GM11168 (cell line): ENCODE measurements around the gene LRRC15.

Source experiments
- in situ Hi-C: fragments of 300-500 bp; cut with MboI; formaldehyde crosslinking; loops from one replicate; pipeline ENCODE4 v1.12.0; 2022; ENCODE audit warnings: low sequenced_read_pairs; ENCODE audit not compliant: unreplicated experiment

LRRC15 gene

DNA sequence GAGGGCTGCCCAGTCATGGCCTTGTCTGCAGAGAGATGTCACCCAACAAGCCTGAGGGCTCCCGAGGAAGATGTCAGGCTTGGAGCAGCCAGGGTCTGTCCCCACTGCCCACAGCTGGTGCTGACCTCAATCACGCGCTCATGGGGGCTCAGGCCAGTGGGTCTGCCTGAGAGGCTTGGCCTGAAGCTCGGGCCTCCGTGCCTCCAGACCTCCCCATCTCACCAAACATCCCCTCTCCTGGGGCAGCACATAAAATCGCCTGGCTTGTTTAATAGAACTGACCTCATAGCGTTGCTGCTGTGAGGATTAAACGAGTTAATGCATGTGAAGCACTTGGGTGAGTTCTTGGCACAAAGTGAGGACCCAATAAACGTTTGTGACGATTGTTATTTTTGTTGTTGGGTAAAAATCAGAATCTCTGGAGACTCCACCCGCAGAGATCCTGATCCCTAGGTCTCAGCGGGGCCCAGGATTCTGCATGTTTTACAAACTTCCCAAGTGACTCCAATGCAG is 3.5 kb downstream of the LRRC15 start:
- in situ Hi-C loops, result no loop called here

DNA sequence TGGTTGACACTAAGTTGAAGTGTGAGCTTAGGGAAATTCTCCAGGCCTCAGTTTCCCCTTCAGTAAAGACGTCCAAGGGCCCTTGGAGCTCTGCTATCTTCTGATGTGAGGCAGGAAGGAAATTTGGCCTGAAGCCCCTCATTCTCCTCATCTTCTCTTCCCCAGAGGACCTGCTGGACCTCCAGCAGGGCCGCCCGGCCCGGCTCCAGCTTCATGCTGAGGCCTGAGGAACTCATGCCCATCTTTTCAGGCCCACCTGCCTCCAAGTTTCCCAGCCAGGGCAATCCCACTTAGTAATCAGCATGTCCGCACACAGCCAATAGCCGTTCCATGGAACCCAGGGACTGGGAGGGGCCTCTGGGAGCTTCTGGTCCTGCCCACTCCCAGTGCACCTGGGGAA is 4.0 kb downstream of the LRRC15 start:
- in situ Hi-C loops, result no loop called here

DNA sequence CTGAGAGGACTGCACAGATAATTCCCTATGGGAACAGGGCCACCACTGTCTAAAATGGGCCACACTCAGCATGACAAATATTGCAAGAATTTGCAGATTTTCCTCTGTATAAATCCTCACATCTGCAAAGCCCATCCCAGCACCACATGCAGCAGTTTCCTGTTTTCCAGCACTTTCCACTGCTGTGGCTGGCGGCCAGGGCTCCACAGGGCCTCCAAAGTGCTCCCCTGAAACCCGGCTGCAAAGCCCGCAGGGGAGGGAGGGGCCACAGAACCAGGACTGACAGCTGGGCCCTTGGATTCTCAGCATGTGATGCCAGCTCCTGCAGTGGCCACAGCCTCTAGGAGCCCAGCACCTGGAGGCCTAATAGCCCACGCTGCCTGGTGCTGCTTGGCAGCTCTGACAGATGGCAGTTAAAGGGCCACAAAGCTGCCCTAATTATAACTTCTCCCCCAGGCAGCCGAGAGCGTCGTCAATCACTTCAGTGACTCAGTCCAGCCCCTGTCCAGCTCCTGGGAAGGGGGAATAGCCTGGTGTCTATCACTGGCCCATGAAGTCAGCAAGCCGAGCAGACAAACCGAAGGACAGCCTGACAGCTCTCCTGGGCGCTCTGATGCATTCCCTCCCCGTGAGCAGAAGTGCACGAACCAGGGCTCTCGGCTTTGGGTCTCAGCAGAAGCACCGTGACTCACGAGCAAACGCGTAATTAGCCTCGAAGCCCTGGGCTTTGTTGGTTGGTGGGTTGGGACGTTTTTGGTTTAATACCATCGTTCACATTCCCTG is 4.7 kb downstream of the LRRC15 start:
- in situ Hi-C loops, result no loop called here

DNA sequence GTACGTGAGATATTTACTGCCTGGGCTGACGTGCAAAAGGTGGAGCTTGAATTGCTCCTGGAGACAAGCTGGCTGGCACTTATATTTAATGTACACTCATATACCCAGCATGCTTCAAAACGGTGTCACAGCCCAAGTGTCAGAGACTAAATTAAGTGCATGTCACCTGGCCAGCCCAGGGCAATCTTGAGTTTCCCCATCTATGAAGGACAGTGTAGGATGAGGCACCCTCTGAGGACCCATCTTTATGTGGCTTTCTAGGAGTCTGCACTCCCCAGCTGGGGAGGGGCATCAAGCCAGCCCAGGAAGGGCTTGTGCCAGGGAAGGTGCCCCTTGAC is 5.3 kb downstream of the LRRC15 start:
- in situ Hi-C loops, result no loop called here

DNA sequence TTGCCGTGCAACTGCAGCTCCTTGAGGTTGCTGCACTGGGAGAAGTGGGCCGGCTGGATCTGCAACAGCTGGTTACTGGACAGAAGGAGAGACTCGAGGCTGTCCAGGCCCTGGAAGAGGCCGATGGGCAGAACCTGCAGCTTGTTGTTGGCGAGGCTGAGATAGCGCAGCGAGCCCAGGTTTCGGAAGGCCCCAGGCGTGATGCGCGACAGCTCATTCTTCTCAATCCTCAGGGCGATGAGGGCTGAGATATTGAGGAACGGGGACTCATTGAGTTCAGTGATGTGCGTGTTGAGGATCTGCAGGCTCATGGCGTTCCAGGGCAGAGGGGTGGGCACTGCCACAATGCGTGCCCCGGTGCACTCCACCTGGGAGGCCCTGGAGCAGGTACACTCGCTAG is 9.0 kb downstream of the LRRC15 start:
- in situ Hi-C loops, result no loop called here

DNA sequence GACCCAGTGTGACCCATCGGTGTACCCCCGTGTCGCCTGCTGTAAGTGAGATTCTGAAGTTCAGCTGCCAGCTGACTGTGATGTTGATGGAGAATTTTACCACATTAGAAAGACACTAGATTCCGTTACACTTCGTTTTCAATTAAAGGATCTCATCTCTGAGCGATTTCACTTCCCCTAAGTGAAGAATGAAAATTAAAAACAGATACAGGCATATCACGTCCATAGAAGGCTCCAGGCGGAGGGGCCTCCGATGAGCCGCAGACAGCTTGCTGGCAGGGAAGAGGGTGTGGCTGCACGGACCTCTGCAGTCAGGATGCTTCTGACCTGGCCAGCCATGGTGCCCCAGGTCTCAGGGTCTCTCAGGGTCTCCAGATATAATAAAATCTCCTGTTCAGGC is 11.9 kb downstream of the LRRC15 start:
- in situ Hi-C loops, result no loop called here

DNA sequence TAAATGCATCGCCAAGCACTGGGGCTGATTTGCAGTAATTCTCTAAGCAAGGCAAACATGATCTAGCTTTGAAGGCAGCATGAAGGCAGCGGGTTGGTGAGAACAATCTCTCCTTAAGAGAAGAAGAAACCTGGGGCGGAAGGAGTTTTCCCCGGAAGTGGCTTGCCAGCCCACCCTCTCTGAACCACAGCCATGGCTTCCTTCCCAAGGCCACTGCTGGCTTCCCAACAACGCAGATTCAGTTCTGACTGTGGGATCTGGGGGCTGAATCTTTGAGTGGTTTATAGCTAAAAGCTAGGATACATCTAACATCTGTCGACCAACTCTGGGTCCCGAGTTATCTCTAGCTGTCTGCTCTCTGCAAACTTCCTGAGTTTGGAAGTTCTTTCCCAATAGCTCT is 14.2 kb downstream of the LRRC15 start:
- in situ Hi-C loops, result no loop called here

DNA sequence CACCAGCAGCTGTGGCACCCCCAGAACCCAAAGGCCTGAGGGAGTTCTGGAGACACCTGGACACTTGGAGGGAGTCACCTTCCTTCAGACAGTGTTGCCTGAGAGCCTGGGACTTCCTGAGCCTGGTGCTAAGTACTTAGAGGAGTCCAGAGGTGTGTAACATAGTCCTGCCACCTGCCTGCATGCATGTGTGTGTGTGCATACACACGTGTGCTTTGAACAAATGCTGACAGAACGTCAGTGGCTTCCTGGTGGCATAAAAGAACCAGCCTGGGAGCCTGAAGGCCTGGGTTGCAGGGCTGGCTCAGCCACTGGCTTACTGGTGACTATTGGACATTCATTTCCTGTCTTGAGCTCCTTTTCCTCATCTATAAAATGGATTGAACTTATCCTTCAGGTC is 15.2 kb downstream of the LRRC15 start:
- in situ Hi-C loops, result no loop called here

DNA sequence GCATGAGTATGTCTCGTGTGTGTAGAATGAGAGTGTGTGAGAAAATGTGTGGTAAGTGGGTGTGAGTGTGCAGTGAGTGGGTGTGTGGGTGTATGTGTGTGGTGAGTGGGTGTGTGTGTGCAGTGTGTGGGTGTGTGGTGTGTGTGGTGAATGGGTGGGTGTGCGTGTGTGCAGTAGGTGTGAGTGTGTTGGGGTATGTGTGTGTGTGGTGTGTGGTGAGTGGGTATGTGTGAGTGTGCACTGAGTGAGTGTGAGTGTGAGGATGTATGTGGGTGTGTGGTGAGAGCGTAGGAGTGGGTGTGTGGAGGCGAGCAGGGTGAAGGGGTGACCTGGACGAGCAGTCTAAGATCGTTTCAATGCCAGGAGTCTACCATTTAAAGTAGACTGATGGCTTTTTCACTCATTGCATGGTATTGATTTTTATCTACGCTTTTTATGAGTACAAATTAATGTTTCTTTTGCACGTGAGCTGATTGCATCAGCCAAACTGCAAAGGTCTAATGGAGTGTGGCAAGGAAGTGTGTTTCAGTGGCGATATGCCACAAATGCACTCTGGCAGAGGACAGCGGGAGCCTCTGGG is 16.8 kb downstream of the LRRC15 start:
- in situ Hi-C loops, result no loop called here

DNA sequence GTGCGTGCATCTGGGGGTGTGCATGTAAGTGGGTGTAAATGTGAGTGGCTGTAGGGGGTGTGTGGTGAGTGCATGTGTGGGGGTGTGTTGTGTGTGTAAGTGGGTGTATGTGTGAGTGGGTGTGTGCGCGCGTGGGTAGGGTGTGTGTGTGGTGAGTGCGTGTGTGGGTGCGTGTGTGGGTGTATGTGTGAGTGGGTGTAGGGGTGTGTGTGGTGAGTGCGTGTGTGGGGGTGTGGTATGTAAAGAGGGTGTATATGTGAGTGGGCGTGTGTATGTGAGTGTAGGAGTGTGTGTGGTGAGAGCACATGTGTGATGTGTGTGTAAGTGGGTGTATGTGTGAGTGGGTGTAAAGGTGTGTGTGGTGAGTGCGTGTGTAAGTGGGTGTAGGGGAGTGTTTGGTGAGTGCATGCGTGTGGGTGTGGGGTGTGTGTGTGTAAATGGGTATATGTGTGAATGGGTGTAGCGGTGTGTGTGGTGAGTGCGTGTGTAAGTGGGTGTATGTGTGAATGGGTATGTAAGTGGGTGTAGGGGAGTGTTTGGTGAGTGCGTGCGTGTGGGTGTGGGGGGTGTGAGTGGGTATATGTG is 17.5 kb downstream of the LRRC15 start:
- in situ Hi-C loops, result no loop called here

DNA sequence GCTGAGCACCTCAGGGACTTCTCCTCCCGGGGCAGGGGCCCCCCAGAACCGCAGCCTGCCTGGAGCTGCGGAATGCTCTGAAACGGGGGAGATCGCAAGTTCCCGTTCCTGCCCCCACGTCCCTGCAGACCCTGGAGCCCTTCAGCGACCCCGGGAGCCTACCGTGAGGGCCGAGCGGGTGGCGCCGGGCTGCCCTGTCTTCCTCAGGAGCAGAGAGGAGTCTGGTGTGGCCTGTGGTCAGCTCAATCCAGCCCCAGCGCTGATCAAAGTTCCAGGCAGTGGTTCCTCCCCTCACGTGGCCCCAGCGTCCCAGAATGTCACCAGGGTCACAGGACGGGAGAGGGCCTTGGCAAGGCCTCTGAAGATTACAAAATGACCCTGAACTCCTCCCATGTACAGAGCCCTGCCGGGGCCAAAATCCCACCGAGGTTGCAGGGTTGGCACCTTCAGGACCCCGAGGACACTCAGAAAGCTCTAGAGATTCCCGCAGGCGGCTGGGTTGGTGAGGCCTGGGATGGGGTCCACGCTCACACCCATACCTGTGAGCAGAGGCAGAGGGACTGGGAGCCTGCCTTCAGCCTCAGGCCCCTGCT is 18.4 kb downstream of the LRRC15 start, which contains the start of gene CPN2:
TSS of gene CPN2 (minus strand) at position 249 of the 593 bp plus-strand sequence. CDS start 8,626 bp downstream, outside the sequence.
- in situ Hi-C loops, result no loop called here

DNA sequence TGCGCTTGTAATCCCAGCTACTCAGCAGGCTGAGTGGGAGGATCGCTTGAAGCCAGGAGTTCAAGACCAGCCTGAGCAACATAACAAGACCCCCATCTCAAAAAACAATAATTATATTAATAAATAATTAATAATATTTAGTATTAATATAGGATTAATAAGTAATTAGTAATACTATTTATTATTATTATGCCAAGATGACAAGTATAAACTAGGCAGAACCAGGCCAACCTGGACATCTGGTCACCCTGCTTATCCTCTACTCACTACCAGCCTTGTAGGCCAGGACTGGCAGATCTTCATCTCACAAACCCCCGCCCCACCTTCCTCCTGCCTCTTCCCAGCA is 18.8 kb downstream of the LRRC15 start:
- in situ Hi-C loops, result no loop called here

DNA sequence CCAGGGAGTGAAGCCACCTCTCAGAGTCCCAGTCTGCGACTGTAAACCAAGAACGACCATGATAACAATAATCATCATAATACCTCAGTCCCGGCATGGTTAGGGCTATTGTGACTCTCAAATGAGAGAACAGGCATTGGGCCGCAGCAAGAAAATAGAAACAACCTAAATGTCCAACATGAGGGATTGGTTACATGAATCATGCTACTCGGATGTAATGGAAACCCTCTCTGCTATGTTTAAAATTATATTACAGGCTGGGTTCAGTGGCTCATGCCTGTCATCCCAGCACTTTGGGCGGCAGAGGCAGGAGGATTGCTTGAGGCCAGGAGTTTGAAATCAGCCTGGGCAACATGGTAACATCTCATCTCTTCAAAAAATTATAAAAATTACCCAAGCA is 21.2 kb downstream of the LRRC15 start:
- in situ Hi-C loops, result loop anchor here (25.0 kb wide), 1 partner anchor 239 kb away; no protein-coding TSS in a partner anchor

DNA sequence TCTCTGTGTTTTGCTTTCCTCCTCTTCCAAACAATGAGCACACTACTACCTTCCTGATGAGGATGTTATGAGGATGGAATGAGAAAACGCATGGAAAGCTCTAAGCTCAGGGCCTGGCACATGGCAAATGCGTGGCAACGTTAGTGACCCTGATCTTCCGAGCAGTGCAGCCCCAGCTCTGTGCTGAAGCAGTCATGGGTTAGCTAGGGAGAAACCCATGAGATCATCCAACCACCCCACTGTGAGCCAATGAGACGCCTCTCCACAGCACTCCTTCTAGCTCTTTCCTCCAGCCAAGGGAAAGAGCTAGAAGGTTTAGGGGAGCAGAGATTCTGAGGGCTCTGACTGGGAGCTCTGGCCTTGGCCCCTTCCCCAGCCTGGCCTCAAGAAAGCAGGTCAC is 22.9 kb downstream of the LRRC15 start:
- in situ Hi-C loops, result loop anchor here (25.0 kb wide), 1 partner anchor 241 kb away; no protein-coding TSS in a partner anchor

DNA sequence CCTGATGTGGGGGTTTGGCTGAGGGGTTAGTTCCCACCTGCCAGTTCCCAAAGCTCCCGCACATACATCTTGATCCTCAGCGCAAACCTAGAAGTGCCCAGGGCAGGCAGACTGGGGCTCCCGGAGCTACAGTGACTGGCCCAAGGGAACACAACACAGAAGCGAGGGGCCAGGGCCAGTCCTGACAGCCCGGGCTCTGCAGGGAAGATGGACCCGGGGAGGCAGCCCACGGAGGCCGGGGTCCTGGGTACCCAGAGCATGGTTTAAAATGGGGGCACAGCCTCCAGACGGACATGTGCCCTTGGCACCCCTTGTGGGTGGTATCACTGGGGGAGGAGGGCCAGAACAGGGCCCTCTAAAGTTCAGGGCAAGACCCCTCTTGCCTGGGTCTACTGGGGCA is 23.5 kb downstream of the LRRC15 start:
- in situ Hi-C loops, result loop anchor here (25.0 kb wide), 1 partner anchor 241 kb away; no protein-coding TSS in a partner anchor

DNA sequence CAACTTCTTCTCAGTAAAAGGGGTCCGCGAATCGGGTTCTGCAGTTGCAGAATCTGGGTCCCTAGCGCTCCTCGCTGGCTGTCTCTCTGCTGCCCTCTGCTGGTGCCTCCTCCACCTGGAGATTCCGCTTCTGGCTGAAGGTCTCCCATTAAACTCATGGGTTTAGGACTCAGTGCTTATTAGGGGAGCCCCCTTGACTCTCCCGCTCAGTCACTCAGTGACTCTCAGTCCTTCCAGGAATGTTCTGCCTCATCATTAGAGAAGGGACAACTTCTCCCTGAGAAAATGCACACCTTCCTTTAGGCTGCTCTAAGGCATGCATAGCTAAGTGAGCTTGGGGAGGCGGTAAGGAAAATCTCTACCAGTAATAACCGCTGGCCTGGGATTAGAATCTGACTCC is 25.5 kb downstream of the LRRC15 start:
- in situ Hi-C loops, result loop anchor here (25.0 kb wide), 1 partner anchor 243 kb away; no protein-coding TSS in a partner anchor

DNA sequence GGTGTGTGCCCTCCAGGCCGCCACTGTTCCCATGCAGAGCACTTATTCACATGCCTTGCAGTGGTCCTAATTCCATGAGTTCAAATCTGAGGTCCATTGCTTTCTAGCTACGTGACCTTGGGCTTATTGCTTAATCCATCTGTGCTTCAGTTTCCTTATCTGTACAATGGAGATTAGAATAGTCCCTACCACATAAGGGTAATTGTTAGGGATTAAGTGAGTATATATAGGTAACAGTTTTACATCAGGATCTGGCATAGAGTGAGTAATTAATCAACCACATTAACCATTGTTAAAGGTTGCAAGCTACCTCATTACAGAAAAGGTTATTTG is 26.0 kb downstream of the LRRC15 start:
- in situ Hi-C loops, result loop anchor here (25.0 kb wide), 1 partner anchor 244 kb away; no protein-coding TSS in a partner anchor

DNA sequence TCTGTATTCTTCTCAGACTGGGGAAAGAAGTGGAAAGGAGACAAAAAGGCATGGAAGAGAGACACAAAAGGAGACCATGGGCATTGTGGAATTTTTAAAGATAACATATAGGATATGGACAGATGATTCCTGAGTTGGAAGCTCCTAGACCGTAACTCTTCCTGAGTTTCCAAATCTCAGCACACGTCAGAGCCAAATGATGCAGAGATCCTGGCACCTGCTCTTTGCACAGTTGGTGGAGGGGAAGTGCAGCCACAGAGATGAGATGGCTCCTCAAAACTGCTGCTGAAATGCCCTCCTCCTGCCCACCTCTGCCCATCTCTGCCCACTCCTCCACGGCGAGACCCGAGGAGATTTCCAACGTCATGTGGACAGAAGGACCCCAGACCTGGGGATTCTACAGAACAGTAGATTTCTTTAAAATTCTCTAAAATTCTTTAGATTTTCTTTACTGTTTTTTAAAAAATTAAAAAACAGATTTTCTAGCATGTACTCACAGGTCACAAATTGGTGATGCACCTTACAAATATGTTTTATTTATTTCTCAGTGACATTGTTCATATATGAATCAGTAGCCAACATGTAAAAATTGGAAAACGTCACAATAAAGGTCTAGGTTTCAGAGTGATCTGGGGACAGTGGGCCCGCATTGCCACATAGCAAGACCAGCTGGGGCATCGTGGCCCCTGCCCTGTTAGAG is 26.5 kb downstream of the LRRC15 start:
- in situ Hi-C loops, result loop anchor here (25.0 kb wide), 1 partner anchor 244 kb away; no protein-coding TSS in a partner anchor

DNA sequence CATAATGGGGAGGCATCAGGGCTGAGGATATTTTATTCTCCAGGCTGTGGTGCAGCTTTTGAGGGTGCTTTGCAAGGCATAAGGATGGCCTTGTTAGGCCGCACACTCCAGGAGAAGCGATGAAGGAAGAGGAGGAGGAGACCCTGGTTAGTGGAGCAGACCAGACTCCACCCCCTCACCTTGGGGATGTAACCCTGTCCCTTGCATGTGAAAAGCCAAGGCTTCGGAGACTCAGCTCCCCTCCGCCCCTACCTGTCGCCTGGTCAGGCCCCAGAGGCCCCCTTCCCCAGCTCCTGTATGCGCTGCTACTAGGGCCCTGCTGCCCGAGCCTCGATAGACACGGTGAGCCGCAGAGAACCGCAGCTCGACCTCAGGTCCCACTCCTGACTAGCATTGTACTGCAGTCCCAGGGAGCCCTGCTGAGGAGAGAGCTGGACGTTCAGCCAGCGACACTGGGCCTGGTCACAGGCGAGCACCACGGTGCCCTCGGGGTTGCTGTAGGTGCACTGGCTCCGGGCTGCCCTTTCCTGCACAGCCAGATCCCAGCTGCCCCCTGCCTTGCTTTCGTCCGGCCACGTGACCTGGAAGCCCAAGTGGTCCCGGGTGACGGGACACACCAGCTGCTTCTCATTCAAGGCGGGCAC is 28.7 kb downstream of the LRRC15 start:
- in situ Hi-C loops, result loop anchor here (25.0 kb wide), 1 partner anchor 246 kb away; no protein-coding TSS in a partner anchor

DNA sequence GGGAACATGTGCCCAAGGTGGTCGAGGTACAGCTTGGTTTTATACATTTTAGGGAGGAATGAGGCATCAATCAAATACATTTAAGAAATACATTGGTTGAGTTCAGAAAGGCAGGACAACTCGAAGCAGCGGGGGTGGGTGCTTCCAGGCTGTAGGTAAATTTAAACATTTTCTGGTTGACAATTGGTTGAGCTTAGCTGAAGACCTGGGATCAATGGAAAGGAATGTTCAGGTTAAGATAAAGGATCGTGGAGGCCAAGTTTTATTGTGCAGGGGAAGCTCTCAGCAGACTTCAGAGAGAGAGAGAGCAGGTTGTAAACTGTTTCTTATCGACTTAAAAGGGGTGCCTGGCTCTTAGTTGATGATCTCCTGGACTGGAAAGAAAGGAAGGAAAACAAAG is 29.7 kb downstream of the LRRC15 start:
- in situ Hi-C loops, result loop anchor here (10.0 to 25.0 kb wide), 2 partner anchors 65 to 247 kb away; no protein-coding TSS in a partner anchor
